Measurements from ENCODE around the gene FAM219A.

Gene FAM219A

GRCh38 chr9:34458013-34458958 is at the start of gene FAM219A, which contains the start of gene DNAI1:
Gene FAM219A, minus strand, starts transcription at chr9:34458570. Its CDS starts 307 bp downstream, at chr9:34458263.
Gene DNAI1, plus strand, starts transcription at chr9:34458805. Its CDS starts 201 bp downstream, at chr9:34459006.
- peak; percentile 88 to 90 for DNase-seq

GRCh38 chr9:34507966-34508365 is 49.6 kb upstream of the FAM219A start:
- DNase-seq = no peak

- DNase-seq = no peak
Observed at GRCh38 chr9:34507556-34507955, 49.2 kb upstream of the FAM219A start.

- no peak for DNase-seq
Observed at GRCh38 chr9:34506623-34507022, 48.3 kb upstream of the FAM219A start.

- no peak for DNase-seq
Observed at GRCh38 chr9:34505370-34506120, 47.2 kb upstream of the FAM219A start.

- no peak for DNase-seq
Observed at GRCh38 chr9:34503406-34503805, 45.0 kb upstream of the FAM219A start.

- no peak for DNase-seq
Observed at GRCh38 chr9:34502891-34503290, 44.5 kb upstream of the FAM219A start.

GRCh38 chr9:34502471-34502870 is 44.1 kb upstream of the FAM219A start:
- DNase-seq = no peak

GRCh38 chr9:34501889-34502425 is 43.6 kb upstream of the FAM219A start:
- DNase-seq = no peak

GRCh38 chr9:34501372-34501771 is 43.0 kb upstream of the FAM219A start:
- DNase-seq = no peak

GRCh38 chr9:34500623-34501267 is 42.4 kb upstream of the FAM219A start:
- peak in 1 of 2 experiments; percentile 27 for DNase-seq

GRCh38 chr9:34499076-34499475 is 40.7 kb upstream of the FAM219A start:
- DNase-seq = no peak

- DNase-seq = no peak
Observed at GRCh38 chr9:34498553-34498952, 40.2 kb upstream of the FAM219A start.

GRCh38 chr9:34496149-34496712 is 37.9 kb upstream of the FAM219A start:
- DNase-seq = no peak

GRCh38 chr9:34493972-34494535 is 35.7 kb upstream of the FAM219A start:
- peak in 1 of 2 experiments; percentile 6 for DNase-seq

GRCh38 chr9:34492051-34492450 is 33.7 kb upstream of the FAM219A start:
- DNase-seq = no peak

GRCh38 chr9:34491596-34491995 is 33.2 kb upstream of the FAM219A start:
- no peak for DNase-seq

GRCh38 chr9:34490760-34491159 is 32.4 kb upstream of the FAM219A start:
- no peak for DNase-seq

GRCh38 chr9:34490360-34490759 is 32.0 kb upstream of the FAM219A start:
- no peak for DNase-seq

- no peak for DNase-seq
Observed at GRCh38 chr9:34486572-34486971, 28.2 kb upstream of the FAM219A start.

GRCh38 chr9:34485822-34486221 is 27.5 kb upstream of the FAM219A start:
- DNase-seq = no peak

GRCh38 chr9:34484678-34485077 is 26.3 kb upstream of the FAM219A start:
- no peak for DNase-seq
